DMS153 treated with DMSO at 0.1 percent for 48 hours (cell line): ENCODE results near the gene DDHD1.
"Not testable (repeated sequence)": the region's sequence is repeated elsewhere in the genome, so short reads cannot be mapped to it uniquely, and the experiment has no call there.

ENCODE experiments used
- DNase-seq: peaks from one replicate; lab custom pipeline; 2025; ENCODE audit not compliant: unreplicated experiment; lab: John Stamatoyannopoulos, UW

DDHD1 gene

DNA sequence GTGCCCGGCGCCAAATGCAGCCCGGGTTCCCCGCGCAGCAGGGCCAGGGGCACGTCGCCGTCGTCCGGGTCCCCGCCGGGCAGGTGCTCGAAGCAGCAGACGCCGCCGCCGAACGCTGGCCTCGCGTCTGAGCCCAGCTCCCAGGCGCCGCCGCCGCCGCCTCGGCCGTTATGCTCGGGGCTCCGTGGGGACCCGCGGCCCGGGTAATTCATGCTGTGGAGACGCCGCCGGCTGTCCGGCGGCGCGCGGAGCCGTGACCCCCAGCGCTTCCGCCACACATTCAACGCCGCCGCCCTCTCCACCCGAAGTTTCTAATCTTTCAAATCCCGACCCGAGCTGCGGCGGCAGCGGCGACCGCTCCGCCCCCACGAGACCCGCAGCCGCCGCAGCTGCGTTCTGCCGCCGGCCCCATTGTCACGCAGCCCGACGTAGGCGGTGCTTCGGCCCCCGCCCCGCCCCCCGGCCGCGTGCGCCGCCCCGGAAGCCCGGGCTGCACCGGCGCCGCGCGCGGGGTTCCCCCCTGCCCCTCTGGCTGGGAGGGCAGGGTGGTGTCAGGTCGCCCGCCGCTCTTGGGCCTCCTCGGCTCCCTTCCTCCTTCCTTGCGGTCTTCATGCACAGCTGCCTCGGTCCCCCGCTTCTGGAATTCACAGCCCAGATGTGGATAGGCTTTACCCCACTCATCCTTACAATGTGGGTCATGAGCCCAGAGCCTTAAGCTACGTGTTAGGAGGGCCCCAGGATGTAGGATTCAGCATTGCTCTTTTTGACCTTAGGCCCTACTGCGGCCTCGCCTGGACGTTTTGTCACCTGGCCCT lies at the start of gene DDHD1:
Gene DDHD1, minus strand, starts transcription at position 437 of the 815 bp plus-strand sequence. Its CDS starts 225 bp downstream, at position 212.
- DNase-seq, result peak; percentile 55

DNA sequence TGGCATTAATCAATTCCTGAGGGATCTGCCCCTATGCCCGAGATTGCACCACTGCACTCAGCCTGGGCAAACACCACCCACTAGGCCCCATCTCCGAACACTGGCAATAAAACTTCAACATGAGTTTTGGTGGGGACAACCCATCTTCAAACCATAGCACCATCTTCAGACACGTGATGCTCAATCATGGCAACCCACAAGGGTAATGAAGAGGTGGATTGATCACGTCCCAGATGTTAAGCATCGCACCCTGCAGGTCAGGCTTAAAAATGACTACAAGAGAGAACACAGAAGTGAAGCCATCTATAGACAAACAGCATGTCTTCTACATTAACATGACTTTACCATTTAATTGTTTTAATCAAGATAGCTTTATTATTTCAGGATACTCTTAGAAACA lies 42.8 kb upstream of the DDHD1 start:
- no peak for DNase-seq

DNA sequence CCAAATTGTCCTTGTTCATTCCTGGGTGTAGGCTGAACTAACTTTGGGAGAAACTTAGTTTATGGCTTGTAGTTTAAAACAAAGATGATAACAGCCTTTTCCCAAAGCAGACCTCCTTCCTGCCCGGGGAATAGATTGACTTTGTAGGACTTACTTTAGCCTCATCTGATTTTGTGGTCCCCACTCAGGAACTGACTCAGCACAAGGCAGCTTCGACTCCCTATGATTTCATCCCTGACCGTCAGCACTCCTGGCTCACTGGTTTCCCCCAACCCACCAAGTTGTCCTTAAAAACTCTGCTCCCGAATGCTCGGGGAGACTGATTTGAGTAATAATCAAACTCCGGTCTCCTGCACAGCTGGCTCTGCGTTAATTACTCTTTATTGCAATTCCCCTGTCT lies 40.1 kb upstream of the DDHD1 start:
- DNase-seq, result no peak

DNA sequence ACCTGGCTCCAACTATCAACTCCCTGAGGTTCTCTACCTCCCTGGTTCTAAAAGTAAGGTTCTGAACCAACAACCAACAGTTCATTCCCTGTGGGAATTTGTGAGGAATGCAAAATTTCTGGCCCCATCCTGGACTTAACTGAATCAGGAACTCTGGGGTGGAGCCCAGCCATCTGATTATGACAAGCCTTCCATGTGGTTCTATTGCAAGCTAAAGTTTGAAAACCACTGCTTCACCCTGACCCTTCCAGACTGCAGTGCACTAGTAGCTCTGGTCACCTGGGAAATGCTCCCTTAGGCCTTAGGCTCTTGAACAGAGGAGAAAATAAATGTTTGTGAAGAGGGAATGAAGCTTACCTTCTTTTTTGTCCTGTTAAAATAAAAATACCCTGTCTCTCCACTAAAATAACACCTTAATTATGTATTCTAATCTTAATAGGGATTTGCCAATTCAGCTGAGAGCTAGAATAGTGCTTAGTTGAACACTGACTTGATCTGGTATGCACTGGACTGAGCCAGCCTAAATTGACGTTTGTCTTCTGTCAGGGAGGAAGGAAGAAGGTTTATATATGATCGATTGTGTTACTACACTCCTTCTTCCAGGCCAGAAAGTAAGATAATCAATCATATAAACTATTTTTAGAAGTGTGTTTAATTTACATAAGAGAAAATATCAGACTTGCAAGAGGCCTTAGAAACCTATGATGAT lies 39.1 kb upstream of the DDHD1 start:
- DNase-seq, result no peak

DNA sequence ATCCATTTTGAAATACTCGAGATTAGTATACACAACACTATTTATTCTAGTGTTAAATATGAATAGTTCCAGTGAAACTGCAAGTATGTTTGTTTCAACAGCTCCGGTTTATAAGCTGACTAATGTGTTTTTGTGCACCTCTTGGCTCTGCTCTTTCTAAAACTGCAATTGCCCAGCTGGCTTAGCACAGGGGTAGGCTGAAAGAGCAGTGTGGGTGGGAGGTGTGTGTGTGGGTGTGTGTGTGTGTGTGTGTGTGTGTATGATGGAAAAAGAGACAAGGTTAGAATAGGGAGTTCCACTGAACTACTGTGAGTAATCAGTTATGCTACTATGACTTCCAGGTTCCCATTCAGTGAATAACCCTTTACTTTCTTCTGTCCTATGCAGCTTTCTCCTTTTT lies 37.8 kb upstream of the DDHD1 start:
- DNase-seq, result no peak

DNA sequence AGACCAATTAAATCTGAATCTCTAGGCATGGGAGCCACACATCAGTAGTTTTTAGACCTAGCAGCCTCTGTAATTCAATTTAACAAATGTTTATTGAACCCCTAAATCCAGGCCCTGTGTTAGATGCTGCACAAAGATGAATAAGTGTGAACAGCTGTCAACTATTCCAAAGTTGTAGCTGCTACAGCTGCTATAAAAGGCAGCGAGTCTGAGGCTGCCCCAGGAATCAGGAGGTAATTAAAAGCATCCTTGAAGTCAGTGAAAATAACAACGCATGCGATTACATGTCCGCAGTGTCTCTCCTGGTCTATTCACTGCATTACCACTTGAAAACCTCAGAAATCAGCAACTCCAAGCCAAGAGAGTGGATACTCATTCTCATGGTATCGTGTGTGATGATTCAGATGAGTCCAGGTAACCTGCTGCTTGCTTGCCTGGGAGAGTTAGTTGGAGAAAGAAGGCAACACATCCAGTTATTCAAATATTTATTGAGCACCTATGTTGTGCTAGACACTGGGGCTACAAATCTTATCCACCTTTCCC lies 34.9 kb upstream of the DDHD1 start:
- no peak for DNase-seq

DNA sequence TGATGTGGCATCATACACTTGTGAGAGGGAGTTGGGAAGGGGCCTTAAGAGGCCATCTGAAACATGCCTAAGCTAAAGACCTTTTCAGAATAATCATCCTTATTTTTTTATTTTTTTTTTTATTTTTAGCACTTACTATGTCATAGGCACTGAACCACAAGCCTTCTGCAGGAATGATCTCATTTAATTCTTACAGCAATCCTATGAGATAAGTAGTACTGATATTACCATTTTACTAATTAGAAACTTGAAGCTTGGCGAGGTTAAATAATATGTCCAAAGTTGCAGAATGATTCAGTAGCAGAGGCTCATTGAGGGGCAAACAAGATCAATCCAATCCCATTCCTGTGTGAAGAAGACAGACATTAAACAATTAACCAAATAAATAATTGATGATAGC lies 33.4 kb upstream of the DDHD1 start:
- no peak for DNase-seq

DNA sequence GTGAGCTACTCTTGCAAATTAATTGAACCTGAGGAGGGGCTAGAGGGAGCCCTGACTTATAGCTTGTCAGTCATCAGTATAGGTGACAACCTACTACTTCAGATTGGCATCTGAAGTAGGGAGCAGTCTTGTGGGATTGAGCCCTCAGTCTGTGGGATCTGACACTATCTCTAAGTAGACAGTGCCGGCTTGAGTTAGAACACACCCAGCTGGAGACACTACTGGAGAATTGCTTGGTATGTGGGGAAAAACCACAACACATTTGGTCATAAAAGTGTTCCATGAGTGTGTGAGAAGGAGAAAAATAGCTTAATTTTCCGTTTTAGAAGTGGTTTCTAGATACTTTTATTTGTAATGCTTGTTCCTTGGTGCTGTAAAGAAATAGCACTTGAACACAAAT lies 30.5 kb upstream of the DDHD1 start:
- DNase-seq, result no peak

DNA sequence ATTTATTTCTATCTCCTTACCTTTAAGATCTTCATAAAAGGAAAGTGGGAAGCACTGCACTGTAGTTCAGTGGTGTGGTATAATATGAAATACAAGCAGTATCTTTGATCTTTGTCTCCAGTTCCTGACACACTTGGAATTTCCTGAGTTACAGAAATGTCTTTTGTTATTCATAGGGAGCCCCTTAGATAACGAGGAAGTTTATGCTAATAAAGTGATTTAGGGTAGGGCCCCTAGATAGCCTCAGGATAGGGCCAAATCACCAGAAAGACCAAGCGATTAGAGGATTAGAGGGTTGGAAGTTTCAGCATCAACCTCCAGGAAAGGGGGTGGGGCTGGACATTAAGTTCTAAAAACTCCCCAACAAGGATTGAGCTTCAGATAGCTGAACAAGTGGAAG lies 29.9 kb upstream of the DDHD1 start:
- no peak for DNase-seq

DNA sequence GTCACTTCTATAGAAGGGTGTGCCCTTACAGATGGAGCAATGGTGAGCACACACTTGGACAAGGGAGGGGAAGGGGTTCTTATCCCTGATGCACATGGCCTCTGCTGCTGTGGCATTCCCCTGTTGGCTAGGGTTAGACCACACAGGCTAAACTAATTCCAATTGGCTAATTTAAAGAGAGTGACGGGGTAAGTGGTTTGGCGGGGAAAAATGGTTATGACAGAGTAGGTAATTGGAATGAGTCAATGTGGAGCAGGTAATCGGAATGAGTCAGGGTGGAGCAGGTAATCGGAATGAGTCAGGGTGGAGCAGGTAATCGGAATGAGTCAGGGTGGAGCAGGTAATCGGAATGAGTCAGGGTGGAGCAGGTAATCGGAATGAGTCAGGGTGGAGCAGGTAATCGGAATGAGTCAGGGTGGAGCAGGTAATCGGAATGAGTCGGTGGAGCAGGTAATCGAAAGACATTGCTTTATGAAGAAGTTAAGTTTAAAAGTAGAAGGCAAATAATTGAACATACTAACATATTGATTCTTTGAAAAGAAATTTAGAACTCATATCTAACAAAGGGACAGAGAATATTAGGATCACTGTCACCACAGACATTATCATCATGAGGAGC lies 28.4 kb upstream of the DDHD1 start:
- DNase-seq, result not testable (repeated sequence)

DNA sequence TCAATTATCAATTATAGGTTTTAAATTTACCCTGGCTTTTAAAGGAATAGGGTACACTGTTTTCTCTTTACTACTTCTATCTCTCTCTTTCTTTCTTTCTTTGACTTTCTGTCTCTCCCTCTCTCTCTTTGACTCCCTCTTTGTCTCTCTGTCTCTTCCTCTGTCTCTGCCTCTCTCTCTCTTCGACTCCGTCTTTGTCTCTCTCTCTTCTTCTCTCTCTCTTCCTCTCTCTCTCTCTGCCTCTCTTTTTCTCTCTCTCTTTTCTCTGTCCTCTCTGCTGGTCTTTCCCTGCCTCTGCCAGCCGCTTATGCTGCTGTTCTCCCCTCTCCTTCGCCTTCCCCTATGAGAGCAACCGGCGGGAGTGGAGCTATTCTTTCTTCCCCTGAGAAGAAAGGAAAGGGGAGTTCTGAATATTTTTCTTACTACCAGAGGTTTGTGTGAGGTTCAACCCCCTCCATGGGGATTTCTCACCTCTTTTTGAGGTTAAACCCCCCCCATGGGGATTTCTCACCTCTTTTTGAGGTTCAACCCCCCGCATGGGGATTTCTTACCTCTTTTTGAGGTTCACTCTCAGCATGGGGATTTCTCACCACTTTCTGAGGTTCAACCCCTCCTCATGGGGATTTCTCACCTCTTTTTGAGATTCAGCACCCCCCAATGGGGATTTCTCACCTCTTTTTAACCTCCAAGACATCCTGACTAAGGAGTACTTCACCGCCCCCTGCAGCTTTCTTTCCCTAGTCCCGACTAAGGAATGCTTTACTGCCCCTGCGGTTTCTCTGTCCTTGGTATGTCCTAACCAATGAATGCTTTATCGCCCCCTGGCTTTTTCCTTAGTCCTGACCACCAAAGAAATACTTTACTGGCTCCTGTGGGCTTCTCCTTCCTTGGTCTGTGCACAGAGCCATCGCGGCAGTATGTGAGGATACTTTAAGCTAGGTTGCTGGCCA lies 27.4 kb upstream of the DDHD1 start:
- DNase-seq, result no peak

DNA sequence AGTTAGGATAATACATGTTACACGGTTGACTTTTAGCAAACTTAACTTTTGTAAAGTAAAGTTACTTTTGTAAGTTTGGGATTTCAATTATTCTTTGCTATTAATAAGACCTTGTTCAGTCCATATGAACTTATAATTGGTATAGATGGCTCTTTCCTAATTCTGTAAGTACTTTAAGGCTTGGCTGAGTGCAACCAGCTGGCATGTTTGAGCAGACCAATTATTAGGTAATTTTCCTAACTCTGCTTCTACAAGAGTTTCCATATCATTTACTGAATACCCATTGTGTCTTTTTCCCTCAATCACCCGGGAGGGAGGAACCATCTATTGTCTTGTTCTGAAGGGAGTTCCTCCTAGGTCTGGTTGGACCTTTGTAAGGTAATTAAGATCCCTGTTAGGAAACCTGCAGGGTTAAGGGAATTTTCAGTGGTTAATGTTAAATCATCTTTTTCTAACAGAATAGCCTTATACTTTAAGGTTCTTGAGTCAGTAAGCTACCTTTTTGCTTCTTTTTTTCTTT lies 26.4 kb upstream of the DDHD1 start:
- not testable (repeated sequence) for DNase-seq

DNA sequence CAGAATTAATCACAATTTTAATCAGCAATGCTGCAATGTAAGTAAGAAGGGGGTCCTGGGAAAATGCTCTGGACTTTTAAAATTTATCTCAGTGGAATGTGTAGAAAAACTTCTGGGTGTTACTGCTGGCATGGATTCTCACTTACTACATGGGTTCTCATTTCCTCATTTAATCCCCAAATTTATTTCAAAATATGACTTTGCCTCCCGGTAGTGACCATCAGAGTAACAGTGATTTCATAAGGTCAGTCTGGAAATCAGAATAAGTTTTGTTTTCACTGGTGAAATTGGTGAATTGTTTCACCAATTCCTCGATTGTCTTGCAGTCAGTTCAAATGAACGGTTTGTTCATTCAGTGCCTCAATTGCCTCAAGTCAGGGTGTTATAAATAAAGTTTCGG lies 22.3 kb upstream of the DDHD1 start:
- DNase-seq, result no peak

DNA sequence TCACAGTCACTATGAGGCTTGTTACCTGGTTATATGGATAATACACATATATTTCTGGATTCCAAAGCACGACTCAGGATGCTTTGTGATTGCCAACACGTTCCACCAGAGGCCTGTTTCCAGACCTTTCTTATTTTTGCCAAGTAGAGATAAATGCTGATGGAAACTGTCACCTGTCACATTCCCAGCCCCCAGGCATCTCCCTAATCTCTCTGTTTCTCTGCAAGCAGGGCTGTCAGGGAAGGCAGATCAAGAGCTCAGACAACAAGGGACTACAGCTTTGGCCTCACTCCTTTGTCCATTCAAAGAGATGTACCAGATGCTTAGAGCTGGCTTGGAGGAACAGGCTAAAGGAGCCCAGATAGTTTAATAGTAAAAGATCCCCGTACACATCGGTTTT lies 21.8 kb upstream of the DDHD1 start:
- no peak for DNase-seq

DNA sequence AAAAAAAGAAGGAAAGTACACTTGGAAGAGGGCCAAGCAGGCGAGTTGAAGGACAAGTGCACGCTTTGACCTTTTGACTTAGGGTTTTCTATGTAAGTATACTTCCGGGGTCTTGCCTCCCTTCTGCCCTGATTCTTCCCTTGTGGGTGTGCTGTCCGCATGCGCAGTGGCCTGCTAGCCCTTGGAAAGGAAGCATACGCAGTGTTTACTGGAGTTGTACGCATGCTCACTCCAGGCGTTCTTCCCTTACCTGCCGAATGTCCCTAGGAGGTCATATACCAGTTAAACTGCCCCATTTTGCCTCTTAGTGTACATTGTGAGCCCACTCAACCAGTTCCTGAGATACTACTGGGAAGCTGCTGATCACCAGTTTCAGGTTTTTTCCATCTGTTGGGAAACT lies 15.7 kb upstream of the DDHD1 start:
- DNase-seq, result no peak

DNA sequence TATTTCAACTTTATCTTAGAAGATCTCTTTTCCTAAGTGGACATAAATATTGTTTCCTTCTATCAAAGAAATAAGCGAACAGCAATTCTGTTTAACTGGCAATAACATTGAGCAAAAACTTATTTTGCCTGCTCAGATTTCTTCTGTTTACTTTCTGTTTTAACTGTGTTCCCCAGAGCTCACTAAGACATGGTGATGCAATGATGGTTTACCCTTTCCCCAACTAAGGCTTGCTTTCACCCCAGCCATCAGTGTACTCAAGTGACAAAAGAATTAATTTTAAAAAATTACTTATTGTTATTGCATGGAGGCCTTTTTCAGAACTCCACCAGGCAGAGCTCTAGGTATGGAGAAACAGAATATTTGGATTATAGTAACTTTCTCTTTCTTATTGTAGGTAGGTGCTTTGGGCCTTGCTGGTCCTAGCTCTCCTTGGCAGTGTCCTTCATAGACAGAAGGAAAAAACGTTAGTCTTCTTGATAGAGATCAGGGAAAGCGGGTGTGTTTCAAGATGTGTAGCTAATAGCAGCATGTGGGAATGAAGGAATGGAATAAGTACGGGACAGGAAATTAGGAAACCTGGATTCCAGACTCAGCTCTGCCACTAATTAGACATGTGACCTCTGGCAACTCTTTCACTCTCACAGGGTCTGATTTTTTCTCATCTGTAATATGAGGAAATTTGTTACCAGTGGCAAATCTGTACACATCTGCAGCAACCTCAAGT lies 14.6 kb upstream of the DDHD1 start:
- no peak for DNase-seq

DNA sequence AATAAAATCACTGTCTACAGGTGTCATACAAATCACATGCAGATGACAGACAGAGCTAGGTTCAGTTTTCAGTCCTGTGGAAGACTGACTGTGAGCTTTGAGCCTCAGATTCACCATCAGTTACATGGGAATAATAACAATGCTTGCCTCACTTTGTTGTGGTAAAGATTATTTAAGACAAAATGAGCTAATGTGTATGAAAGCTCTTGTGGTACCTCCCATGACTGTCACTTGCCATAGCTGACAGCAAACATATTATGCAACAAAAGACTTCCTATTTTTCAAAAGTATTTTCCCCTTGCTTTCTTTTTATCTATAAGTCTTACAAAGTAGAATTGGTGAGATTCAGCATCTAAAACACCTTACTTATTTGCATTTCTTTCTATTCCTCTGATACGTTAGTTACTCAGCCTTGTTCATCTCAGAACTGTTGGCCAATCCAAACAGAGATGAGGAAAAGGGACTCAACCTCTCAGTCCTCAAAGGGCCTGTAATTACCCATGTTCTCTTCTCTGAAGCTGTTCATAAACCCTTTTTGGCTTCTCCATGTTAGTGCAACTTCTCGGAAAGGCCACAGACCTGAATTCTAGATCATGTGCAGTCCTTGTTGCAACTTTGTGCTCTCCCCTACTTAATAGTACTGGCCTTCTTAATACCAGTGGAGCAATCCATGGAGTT lies 8.8 kb upstream of the DDHD1 start:
- no peak for DNase-seq

DNA sequence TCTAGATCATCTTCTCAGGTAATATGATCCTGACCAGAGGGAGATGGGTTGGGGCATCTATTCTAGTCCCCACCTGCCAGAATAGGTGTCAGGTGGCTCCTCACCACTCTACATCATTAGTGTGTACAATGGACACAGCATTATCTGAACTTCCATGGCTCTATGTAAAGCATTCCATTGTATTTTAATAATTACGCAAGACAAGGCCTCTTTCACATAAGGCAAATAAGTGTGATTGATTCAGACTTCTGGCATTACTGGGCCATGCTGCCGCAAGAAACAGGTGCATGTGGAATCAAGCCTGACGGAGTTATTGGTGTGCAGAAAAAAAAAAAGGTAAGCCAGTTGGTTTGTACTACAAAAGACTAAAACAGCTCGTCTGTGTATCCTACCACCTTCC lies 3.1 kb upstream of the DDHD1 start:
- no peak for DNase-seq

DNA sequence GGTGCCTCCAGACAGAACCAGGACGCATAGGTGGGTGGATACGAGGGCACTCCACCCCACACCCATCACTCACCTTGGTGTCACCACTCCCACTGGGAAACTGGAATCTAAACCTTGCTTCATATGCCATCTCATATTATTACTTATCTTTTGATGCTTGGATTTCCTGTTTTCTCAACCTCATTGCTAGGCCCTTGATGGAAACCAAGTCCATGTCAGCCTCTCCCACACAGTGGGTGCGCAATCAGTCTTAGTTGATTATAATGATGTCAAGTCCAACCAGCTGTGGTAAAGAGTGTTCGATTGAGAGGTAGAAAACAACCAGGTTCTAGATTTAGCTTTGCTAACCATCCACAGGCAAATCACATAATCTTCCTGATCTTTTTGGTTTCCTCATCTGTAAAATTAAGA lies 584 bp upstream of the DDHD1 start:
- no peak for DNase-seq
